GM06990 (cell line): ENCODE data around the gene C2orf68.
A peak's percentile ranks its signal among the peaks of the same experiment; 100 is the strongest.
"Not testable (repeated sequence)": the region's sequence is repeated elsewhere in the genome, so short reads cannot be mapped to it uniquely, and the experiment has no call there.

Experiments used
- DNase-seq: peaks from one replicate; pipeline ENCODE4 v3.0.0-alpha.2; 2011; ENCODE audit not compliant: insufficient read length; ENCODE audit errors: extremely low read depth
- H3K27me3 ChIP-seq: replicated peaks from 2 replicates; pipeline ENCODE4 v1.6.0; 2011; ENCODE audit warnings: low read length; ENCODE audit not compliant: control insufficient read depth, insufficient read depth
- H3K36me3 ChIP-seq: 2 replicates; pipeline ENCODE4 v1.5.1; 2011; ENCODE audit warnings: low read length; ENCODE audit not compliant: control insufficient read depth, insufficient read depth
- H3K4me3 ChIP-seq: replicated peaks from 2 replicates; pipeline ENCODE4 v1.5.1; 2011; ENCODE audit warnings: low read depth, mild to moderate bottlenecking, control low read depth, low read length
- CTCF ChIP-seq: IDR thresholded peaks from 2 replicates; pipeline ENCODE4 v1.5.1; 2011; ENCODE audit warnings: low read length, control low read depth, mild to moderate bottlenecking, inconsistent platforms; ENCODE audit not compliant: insufficient read depth, poor library complexity, severe bottlenecking

Gene C2orf68

GRCh38 chr2:85611217-85611704, 605 bp downstream of the C2orf68 start:
- no peak for TF ChIP-seq CTCF
- peaks cover 5% of the 10 kb centered on the region for H3K36me3 ChIP-seq
- peak overlapping the region; percentile 89 for H3K4me3 ChIP-seq
- H3K27me3 ChIP-seq: no peaks in the 10 kb centered on the region
- no peak for DNase-seq

- no peak for DNase-seq
- no peak for TF ChIP-seq CTCF
- Histone ChIP-seq H3K4me3 (no peak overlapping the region), H3K27me3 (no peaks in the 10 kb centered on the region), H3K36me3 (peaks cover 5% of the 10 kb centered on the region)
Measured at GRCh38 chr2:85607268-85608215, 4.3 kb downstream of the C2orf68 start.

- DNase-seq: no peak
- Histone ChIP-seq H3K27me3 (no peaks in the 10 kb centered on the region), H3K36me3 (peaks cover 5% of the 10 kb centered on the region), H3K4me3 (no peak overlapping the region)
- TF ChIP-seq CTCF: no peak
Measured at GRCh38 chr2:85606116-85606455, 5.8 kb downstream of the C2orf68 start.

GRCh38 chr2:85605406-85606115, 6.3 kb downstream of the C2orf68 start:
- H3K4me3 ChIP-seq: no peak overlapping the region
- peaks cover 5% of the 10 kb centered on the region for H3K36me3 ChIP-seq
- no peak for TF ChIP-seq CTCF
- no peak for DNase-seq
- H3K27me3 ChIP-seq: no peaks in the 10 kb centered on the region

GRCh38 chr2:85604568-85605339, 7.1 kb downstream of the C2orf68 start:
- H3K4me3 ChIP-seq: no peak overlapping the region
- H3K36me3 ChIP-seq: peaks cover 5% of the 10 kb centered on the region
- DNase-seq: no peak
- H3K27me3 ChIP-seq: no peaks in the 10 kb centered on the region
- no peak for TF ChIP-seq CTCF

GRCh38 chr2:85604133-85604444, 7.8 kb downstream of the C2orf68 start:
- not testable (repeated sequence) for H3K27me3 ChIP-seq, DNase-seq, H3K36me3 ChIP-seq, H3K4me3 ChIP-seq
